ENCODE measurements around the gene HNRNPM. TPM values are rescaled to one million over a fixed set of nuclear protein-coding genes. Genes with fewer than 3 reads are reported as not detected.
A peak's percentile ranks its signal among the peaks of the same experiment; 100 is the strongest.
"Not testable (repeated sequence)": the region's sequence is repeated elsewhere in the genome, so short reads cannot be mapped to it uniquely, and the experiment has no call there.

The HNRNPM gene
- total RNA-seq, 2 experiments from 2014 or later: 248 to 265 TPM

DNA sequence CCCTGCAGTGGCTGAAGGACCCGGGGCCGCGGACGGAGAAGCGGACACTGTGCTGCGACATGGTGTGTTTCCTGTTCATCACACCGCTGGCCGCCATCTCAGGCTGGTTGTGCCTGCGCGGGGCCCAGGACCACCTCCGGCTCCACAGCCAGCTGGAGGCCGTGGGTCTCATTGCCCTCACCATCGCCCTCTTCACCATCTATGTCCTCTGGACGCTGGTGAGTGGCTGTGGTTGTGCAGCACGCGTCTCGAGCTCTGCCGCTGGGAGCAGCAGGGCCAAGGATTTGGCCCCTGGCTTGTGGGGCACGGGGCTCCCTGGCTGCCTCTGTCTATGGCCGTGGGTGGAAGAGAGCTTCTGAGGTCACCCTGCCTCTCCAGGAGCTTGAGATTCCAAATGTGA is 14.1 kb upstream of the HNRNPM start:
- ChIA-PET POLR2A (no interaction called here), CTCF (interaction anchor here (1.7 kb wide), 1 partner anchor 17 kb away, joined by 5 read pairs; the partner anchor contains the start of gene MARCHF2)
- H3K4me1 Mint-ChIP-seq: peaks cover 2% of the 10 kb centered on the region
- DNase-seq: no peak
- no peaks in the 10 kb centered on the region for H3K9me3 Mint-ChIP-seq
- no peak overlapping the region for H3K27ac Mint-ChIP-seq
- H3K4me3 Mint-ChIP-seq: no peak overlapping the region
- H3K27me3 Mint-ChIP-seq: no peaks in the 10 kb centered on the region
- H3K36me3 Mint-ChIP-seq (ENCODE audit: low read depth): peaks cover 3% of the 10 kb centered on the region

- Mint-ChIP-seq H3K4me3 (no peak overlapping the region), H3K4me1 (peaks cover 10% of the 10 kb centered on the region), H3K9me3 (no peaks in the 10 kb centered on the region)
These were observed 6.5 kb upstream of the HNRNPM start for GRCh38 chr19:8438236-8438635.

DNA sequence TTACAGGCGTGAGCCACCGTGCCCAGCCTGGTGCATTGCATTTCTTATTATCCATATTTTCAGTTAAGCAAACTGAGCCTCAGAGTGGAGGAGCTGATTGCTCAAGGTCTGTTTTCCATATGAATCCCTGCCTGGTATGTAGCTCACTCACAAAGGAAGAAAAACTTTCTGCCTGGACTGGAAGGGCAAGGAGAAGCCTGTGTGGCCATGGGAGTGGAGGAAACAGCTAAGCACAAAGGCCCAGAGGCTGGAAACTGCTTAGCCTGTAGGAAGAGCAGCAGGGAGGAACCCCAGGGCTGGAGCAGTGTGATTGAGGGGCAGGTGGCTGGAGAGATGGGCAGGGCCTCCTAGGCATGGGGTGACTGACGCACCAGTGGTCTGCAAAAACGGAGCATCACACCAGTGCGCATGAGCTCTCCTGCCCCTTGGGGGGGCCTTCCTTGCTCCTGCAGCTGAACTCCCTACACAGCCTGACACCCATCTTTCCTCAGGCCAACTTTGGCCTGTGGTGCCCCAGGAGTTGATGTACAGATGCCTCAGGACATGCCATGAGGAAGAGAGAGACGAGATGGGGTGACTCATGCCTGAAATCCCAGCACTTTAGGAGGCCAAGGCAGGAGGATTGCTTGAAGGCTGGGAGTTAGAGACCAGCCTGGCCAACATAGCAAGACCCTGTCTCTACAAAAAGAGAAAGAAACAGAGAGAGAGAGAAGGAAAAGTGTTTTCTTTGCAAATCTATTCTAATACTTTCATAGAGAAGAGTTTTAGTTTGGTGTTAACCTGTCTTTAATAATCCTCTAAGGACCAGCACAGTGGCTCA is 2.8 kb upstream of the HNRNPM start:
- ChIA-PET CTCF (interaction anchor here (0.6 to 3.4 kb wide), 3 partner anchors 8 to 64 kb away, joined by 5 to 15 read pairs (median 5); no protein-coding TSS in a partner anchor), POLR2A (no interaction called here)
- Mint-ChIP-seq H3K4me3 (no peak overlapping the region), H3K27me3 (no peaks in the 10 kb centered on the region), H3K36me3 (ENCODE audit: low read depth) (peaks cover 16% of the 10 kb centered on the region), H3K9me3 (no peaks in the 10 kb centered on the region), H3K27ac (no peak overlapping the region), H3K4me1 (peaks cover 18% of the 10 kb centered on the region)
- DNase-seq: no peak

More at GRCh38 chr19:8438236-8438635, 6.5 kb upstream of the HNRNPM start:
- Mint-ChIP-seq H3K27ac (no peak overlapping the region), H3K27me3 (no peaks in the 10 kb centered on the region), H3K36me3 (ENCODE audit: low read depth) (peaks cover 3% of the 10 kb centered on the region)
- ChIA-PET POLR2A (no interaction called here), CTCF (interaction anchor here (0.8 to 1.6 kb wide), 2 partner anchors 15 to 143 kb away, joined by 3 to 7 read pairs; no protein-coding TSS in a partner anchor)
- no peak for DNase-seq

DNA sequence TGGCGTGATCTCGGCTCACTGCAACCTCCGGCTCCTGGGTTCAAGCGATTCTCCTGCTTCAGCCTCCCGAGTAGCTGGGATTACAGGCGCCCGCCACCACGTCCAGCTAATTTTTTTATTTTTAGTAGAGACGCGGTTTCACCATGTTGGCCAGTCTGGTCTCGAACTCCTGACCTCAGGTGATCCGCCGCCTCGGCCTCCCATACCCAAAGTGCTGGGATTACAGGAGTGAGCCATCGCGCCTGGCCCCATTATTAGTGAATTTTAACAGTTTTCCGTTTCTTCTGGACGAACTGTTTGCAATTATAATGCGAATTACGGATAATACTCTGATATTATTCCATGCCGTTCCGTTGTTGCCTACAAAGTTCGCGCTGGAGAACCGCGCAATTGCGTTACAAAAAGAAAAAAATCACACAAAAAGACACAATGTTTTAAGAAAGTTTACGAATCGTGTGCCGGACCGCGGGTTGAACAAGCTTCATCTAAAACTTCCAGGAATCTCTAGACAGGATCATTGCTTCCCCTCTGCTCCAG is 567 bp upstream of the HNRNPM start:
- ChIA-PET POLR2A (interaction anchor here (0.9 to 1.1 kb wide), 2 partner anchors 31 to 69 kb away, joined by 3 to 4 read pairs; partner anchors contain the start of genes MARCHF2 and ZNF414), CTCF (interaction anchor here (1.0 to 3.4 kb wide), 4 partner anchors 17 to 135 kb away, joined by 3 to 15 read pairs (median 4); partner anchors contain the start of gene MARCHF2)
- Mint-ChIP-seq H3K27ac (peak overlapping the region; percentile 97), H3K36me3 (ENCODE audit: low read depth) (peaks cover 29% of the 10 kb centered on the region), H3K4me3 (peak overlapping the region; percentile 91), H3K4me1 (peaks cover 37% of the 10 kb centered on the region)
- H3K9me3 Mint-ChIP-seq, DNase-seq, H3K27me3 Mint-ChIP-seq: not testable (repeated sequence)

DNA sequence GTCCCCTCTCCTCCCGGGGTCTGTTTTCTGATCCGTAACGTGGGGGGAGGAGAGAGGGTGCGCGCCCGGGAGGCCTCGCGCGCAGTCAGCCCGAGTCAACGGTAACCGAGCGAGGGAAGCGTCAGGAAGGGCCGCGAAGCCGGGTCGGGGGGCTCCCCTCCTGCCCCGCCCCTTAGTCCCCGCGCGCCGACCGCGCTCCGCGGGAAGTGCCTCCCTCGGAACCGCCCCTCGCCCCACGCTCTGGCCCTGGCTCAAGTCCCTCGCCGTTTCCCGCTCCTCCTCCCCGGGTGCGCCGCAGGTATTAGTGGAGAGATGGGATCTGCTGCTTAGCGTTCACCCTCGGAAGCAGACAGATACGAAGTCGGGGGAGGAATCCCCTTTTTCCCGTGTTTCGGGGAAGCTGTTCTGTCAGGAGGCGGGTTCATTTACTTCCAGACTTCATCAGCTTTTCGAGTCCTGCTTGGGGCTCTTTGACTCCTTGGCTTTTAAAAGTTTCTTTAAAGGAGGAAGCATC is 770 bp downstream of the HNRNPM start:
- peaks cover 44% of the 10 kb centered on the region for H3K4me1 Mint-ChIP-seq
- peak overlapping the region; percentile 91 for H3K4me3 Mint-ChIP-seq
- ChIA-PET POLR2A (no interaction called here), CTCF (interaction anchor here (1.3 to 2.0 kb wide), 4 partner anchors 17 to 32 kb away, joined by 3 to 5 read pairs (median 5); partner anchors contain the start of gene MARCHF2)
- no peaks in the 10 kb centered on the region for H3K27me3 Mint-ChIP-seq
- peak overlapping the region; percentile 92 for H3K27ac Mint-ChIP-seq
- peak; percentile 42 for DNase-seq
- H3K36me3 Mint-ChIP-seq (ENCODE audit: low read depth): peaks cover 34% of the 10 kb centered on the region
- H3K9me3 Mint-ChIP-seq: no peaks in the 10 kb centered on the region

- Mint-ChIP-seq H3K27ac (peak overlapping the region; percentile 92), H3K9me3 (no peaks in the 10 kb centered on the region), H3K27me3 (no peaks in the 10 kb centered on the region), H3K36me3 (ENCODE audit: low read depth) (peaks cover 36% of the 10 kb centered on the region), H3K4me1 (peaks cover 48% of the 10 kb centered on the region), H3K4me3 (peak overlapping the region; percentile 91)
- CTCF ChIA-PET: interaction anchor here (0.6 to 2.0 kb wide), 5 partner anchors 17 to 43 kb away, joined by 3 to 5 read pairs (median 3); partner anchors contain the start of gene MARCHF2
- no peak for DNase-seq
- POLR2A ChIA-PET: interaction anchor here (0.6 kb wide), 1 partner anchor 137 kb away, joined by 14 read pairs; no protein-coding TSS in a partner anchor
These were observed 1.4 kb downstream of the HNRNPM start for GRCh38 chr19:8446061-8446709.

- CTCF ChIA-PET: interaction anchor here (0.6 to 3.1 kb wide), 2 partner anchors 13 to 60 kb away, joined by 3 to 19 read pairs; no protein-coding TSS in a partner anchor
- H3K4me1 Mint-ChIP-seq: peaks cover 72% of the 10 kb centered on the region
- H3K36me3 Mint-ChIP-seq (ENCODE audit: low read depth): peaks cover 56% of the 10 kb centered on the region
- DNase-seq: no peak
- H3K4me3 Mint-ChIP-seq: no peak overlapping the region
- POLR2A ChIA-PET: no interaction called here
- no peaks in the 10 kb centered on the region for H3K27me3 Mint-ChIP-seq
- H3K27ac Mint-ChIP-seq: no peak overlapping the region
- no peaks in the 10 kb centered on the region for H3K9me3 Mint-ChIP-seq
These were observed 5.1 kb downstream of the HNRNPM start for GRCh38 chr19:8449830-8450229.

- no peak for DNase-seq
- Mint-ChIP-seq H3K27me3 (no peaks in the 10 kb centered on the region), H3K4me3 (no peak overlapping the region), H3K36me3 (ENCODE audit: low read depth) (peaks cover 59% of the 10 kb centered on the region), H3K4me1 (peaks cover 79% of the 10 kb centered on the region), H3K9me3 (no peaks in the 10 kb centered on the region), H3K27ac (no peak overlapping the region)
- ChIA-PET CTCF (interaction anchor here (1.3 to 1.4 kb wide), 2 partner anchors 35 to 103 kb away, joined by 3 read pairs; no protein-coding TSS in a partner anchor), POLR2A (no interaction called here)
These were observed 6.6 kb downstream of the HNRNPM start for GRCh38 chr19:8451377-8451776.

- peak; percentile 13 for DNase-seq
- H3K4me3 Mint-ChIP-seq: no peak overlapping the region
- peaks cover 79% of the 10 kb centered on the region for H3K4me1 Mint-ChIP-seq
- peaks cover 59% of the 10 kb centered on the region for H3K36me3 Mint-ChIP-seq (ENCODE audit: low read depth)
- no peaks in the 10 kb centered on the region for H3K9me3 Mint-ChIP-seq
- CTCF ChIA-PET: interaction anchor here (1.3 to 1.4 kb wide), 2 partner anchors 35 to 104 kb away, joined by 3 read pairs; no protein-coding TSS in a partner anchor
- no peaks in the 10 kb centered on the region for H3K27me3 Mint-ChIP-seq
- H3K27ac Mint-ChIP-seq: no peak overlapping the region
- POLR2A ChIA-PET: no interaction called here
These were observed 7.1 kb downstream of the HNRNPM start for GRCh38 chr19:8451885-8452284.

GRCh38 chr19:8452446-8453123 is 7.8 kb downstream of the HNRNPM start:
- POLR2A ChIA-PET: no interaction called here
- H3K9me3 Mint-ChIP-seq: no peaks in the 10 kb centered on the region
- peaks cover 72% of the 10 kb centered on the region for H3K4me1 Mint-ChIP-seq
- no peak for DNase-seq
- H3K27me3 Mint-ChIP-seq: no peaks in the 10 kb centered on the region
- peaks cover 57% of the 10 kb centered on the region for H3K36me3 Mint-ChIP-seq (ENCODE audit: low read depth)
- CTCF ChIA-PET: interaction anchor here (1.3 to 1.4 kb wide), 2 partner anchors 34 to 104 kb away, joined by 3 read pairs; no protein-coding TSS in a partner anchor
- H3K27ac Mint-ChIP-seq: no peak overlapping the region
- H3K4me3 Mint-ChIP-seq: no peak overlapping the region

- no peak overlapping the region for H3K4me3 Mint-ChIP-seq
- H3K9me3 Mint-ChIP-seq: no peaks in the 10 kb centered on the region
- H3K36me3 Mint-ChIP-seq (ENCODE audit: low read depth): peaks cover 52% of the 10 kb centered on the region
- POLR2A ChIA-PET: no interaction called here
- H3K4me1 Mint-ChIP-seq: peaks cover 67% of the 10 kb centered on the region
- H3K27me3 Mint-ChIP-seq: no peaks in the 10 kb centered on the region
- CTCF ChIA-PET: interaction anchor here (1.0 kb wide), 1 partner anchor 118 kb away, joined by 3 read pairs; no protein-coding TSS in a partner anchor
- no peak overlapping the region for H3K27ac Mint-ChIP-seq
- DNase-seq: no peak
These were observed 8.8 kb downstream of the HNRNPM start for GRCh38 chr19:8453616-8454015.

DNA sequence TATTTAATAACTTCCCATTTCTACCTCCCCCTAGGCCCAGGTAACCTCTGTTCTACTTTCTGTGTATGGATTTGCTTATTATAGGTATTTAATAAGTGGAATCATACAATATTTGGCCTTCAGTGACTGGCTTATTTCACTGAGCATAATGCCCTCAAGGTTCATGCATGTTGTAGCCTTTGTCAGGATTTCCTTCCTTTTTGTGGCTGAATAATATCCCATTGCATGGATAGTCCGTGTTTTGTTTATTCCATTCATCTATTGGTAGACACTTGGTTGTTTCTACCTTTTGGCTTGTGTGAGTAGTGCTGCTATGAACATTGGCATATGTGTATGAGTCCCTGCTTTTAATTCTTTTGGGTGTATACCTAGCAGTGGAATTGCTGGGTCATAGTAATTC is 9.4 kb downstream of the HNRNPM start:
- POLR2A ChIA-PET: no interaction called here
- no peak for DNase-seq
- no peak overlapping the region for H3K27ac Mint-ChIP-seq
- CTCF ChIA-PET: interaction anchor here (0.6 to 1.0 kb wide), 2 partner anchors 37 to 117 kb away, joined by 3 read pairs; no protein-coding TSS in a partner anchor
- H3K9me3 Mint-ChIP-seq: no peaks in the 10 kb centered on the region
- peaks cover 62% of the 10 kb centered on the region for H3K4me1 Mint-ChIP-seq
- no peak overlapping the region for H3K4me3 Mint-ChIP-seq
- H3K36me3 Mint-ChIP-seq (ENCODE audit: low read depth): peaks cover 49% of the 10 kb centered on the region
- H3K27me3 Mint-ChIP-seq: no peaks in the 10 kb centered on the region
